GM10248 (cell line): ENCODE results near the gene TMEM11.
"Not testable (repeated sequence)": the region's sequence is repeated elsewhere in the genome, so short reads cannot be mapped to it uniquely, and the experiment has no call there.

ENCODE experiments used
- CTCF ChIA-PET: fragments of 300-600 bp; sonication (Branson Sonifier 250); formaldehyde crosslinking; extraction: SDS; loops from one replicate; lab custom pipeline; 2021; ENCODE audit warnings: antibody characterized with exemption; lab: Yijun Ruan, JAX
- POLR2A ChIA-PET: fragments of 350-650 bp; sonication (Branson Sonifier 250); formaldehyde crosslinking; extraction: SDS; loops from one replicate; lab custom pipeline; 2020; ENCODE audit warnings: antibody characterized with exemption; lab: Yijun Ruan, JAX
- DNase-seq: peaks from one replicate; pipeline ENCODE4 v3.0.0; 2012; ENCODE audit errors: extremely low spot score
- CTCF ChIP-seq: IDR thresholded peaks from 2 replicates; pipeline ENCODE4 v1.5.1; 2012; ENCODE audit warnings: mild to moderate bottlenecking, low read depth; ENCODE audit errors: extremely low read depth, missing control alignments, control extremely low read depth

Gene TMEM11

GRCh38 chr17:21231533-21231932, 17.6 kb upstream of the TMEM11 start:
- no peak for DNase-seq
- CTCF ChIA-PET = no interaction called here
- POLR2A ChIA-PET = no interaction called here
- no peak for TF ChIP-seq CTCF

- TF ChIP-seq CTCF = no peak
- ChIA-PET POLR2A (no interaction called here), CTCF (interaction anchor here (1.4 to 1.7 kb wide), 2 partner anchors 16 to 18 kb away, joined by 3 to 5 read pairs; no protein-coding TSS in a partner anchor)
- no peak for DNase-seq
Measured at GRCh38 chr17:21228845-21229244, 14.9 kb upstream of the TMEM11 start.

GRCh38 chr17:21228111-21228510, 14.2 kb upstream of the TMEM11 start:
- no peak for TF ChIP-seq CTCF
- DNase-seq = no peak
- ChIA-PET CTCF (interaction anchor here (1.4 to 1.7 kb wide), 2 partner anchors 15 to 17 kb away, joined by 3 to 5 read pairs; no protein-coding TSS in a partner anchor), POLR2A (no interaction called here)

GRCh38 chr17:21227277-21227676, 13.3 kb upstream of the TMEM11 start:
- DNase-seq, POLR2A ChIA-PET, CTCF ChIA-PET: not testable (repeated sequence)

- ChIA-PET POLR2A (no interaction called here), CTCF (interaction anchor here (0.8 kb wide), 1 partner anchor 105 kb away, joined by 3 read pairs; no protein-coding TSS in a partner anchor)
- TF ChIP-seq CTCF = no peak
- no peak for DNase-seq
Measured at GRCh38 chr17:21223086-21223485, 9.1 kb upstream of the TMEM11 start.

GRCh38 chr17:21218831-21219380, 4.9 kb upstream of the TMEM11 start:
- TF ChIP-seq CTCF = no peak
- no peak for DNase-seq
- POLR2A ChIA-PET = no interaction called here
- CTCF ChIA-PET = no interaction called here

GRCh38 chr17:21218101-21218500, 4.1 kb upstream of the TMEM11 start:
- no peak for TF ChIP-seq CTCF
- POLR2A ChIA-PET = no interaction called here
- CTCF ChIA-PET = interaction anchor here (1.1 to 1.3 kb wide), 2 partner anchors 21 to 41 kb away, joined by 3 to 4 read pairs; no protein-coding TSS in a partner anchor
- DNase-seq = no peak
